AG04450 (cell line): Measurements from ENCODE around the gene SLC25A23. TPM values are rescaled to one million over a fixed set of nuclear protein-coding genes. Genes with fewer than 3 reads are reported as not detected.

ENCODE experiments used
- CTCF ChIA-PET: fragments of 300-600, 350-600 bp; formaldehyde crosslinking; extraction: SDS; loops from one replicate; lab custom pipeline; 2022; ENCODE audit warnings: antibody characterized with exemption, inconsistent platforms; lab: Charles Lee
- POLR2A ChIA-PET: fragments of 350-600 bp; formaldehyde crosslinking; extraction: SDS; loops from one replicate; lab custom pipeline; 2021; ENCODE audit warnings: antibody characterized with exemption, inconsistent platforms; lab: Yijun Ruan, JAX
- DNase-seq: peaks from one replicate; pipeline ENCODE4 v3.0.0-alpha.2; 2011; ENCODE audit warnings: low read depth, low spot score
- H3K27ac ChIP-seq: one replicate; pipeline ENCODE4 v1.5.1; 2012; ENCODE audit warnings: low read depth, low read length, control low read depth
- H3K27me3 ChIP-seq: one replicate; pipeline ENCODE4 v1.6.0; 2012; ENCODE audit warnings: low read length; ENCODE audit not compliant: control insufficient read depth, insufficient read depth
- H3K4me3 ChIP-seq: 2 replicates; pipeline ENCODE4 v1.5.1; 2011; ENCODE audit warnings: mild to moderate bottlenecking, low read depth, low read length, control low read depth
- H3K9me3 ChIP-seq: 2 replicates; pipeline ENCODE4 v1.5.1; 2012; ENCODE audit warnings: low read length; ENCODE audit not compliant: control insufficient read depth, insufficient read depth
- CTCF ChIP-seq: IDR thresholded peaks from 2 replicates; pipeline ENCODE4 v1.5.1; 2011; ENCODE audit warnings: low read depth, low read length, control low read depth, inconsistent platforms
- polyA plus RNA-seq: library from polyadenylated mRNA; depleted of rRNA; stranded (reverse); fragments of >200 nt; gene quantifications from 2 replicates; pipeline ENCODE4 v1.2.3, GENCODE V29; 2011

The SLC25A23 gene
- polyA plus RNA-seq, 1 experiment = 8.0 TPM

GRCh38 chr19:6460099-6460884 lies 700 bp upstream of the SLC25A23 start:
- Histone ChIP-seq H3K9me3 (peaks cover 10% of the 10 kb centered on the region), H3K27me3 (peaks cover 16% of the 10 kb centered on the region), H3K27ac (peak overlapping the region; percentile 21), H3K4me3 (peak overlapping the region; percentile 82)
- POLR2A ChIA-PET = interaction anchor here (0.5 kb wide), 1 partner anchor 318 kb away, joined by 6 read pairs; no protein-coding TSS in a partner anchor
- peak; percentile 62 for TF ChIP-seq CTCF
- peak; percentile 93 for DNase-seq
- CTCF ChIA-PET = interaction anchor here (0.7 kb wide), 1 partner anchor 290 kb away, joined by 5 read pairs; no protein-coding TSS in a partner anchor

GRCh38 chr19:6458695-6459261 lies 814 bp downstream of the SLC25A23 start:
- H3K27ac ChIP-seq = no peak overlapping the region
- no peak for TF ChIP-seq CTCF
- peaks cover 22% of the 10 kb centered on the region for H3K9me3 ChIP-seq
- ChIA-PET CTCF (no interaction called here), POLR2A (interaction anchor here (0.6 kb wide), 1 partner anchor 62 kb away, joined by 4 read pairs; no protein-coding TSS in a partner anchor)
- H3K27me3 ChIP-seq = peaks cover 4% of the 10 kb centered on the region
- peak overlapping the region; percentile 82 for H3K4me3 ChIP-seq
- DNase-seq = no peak

- Histone ChIP-seq H3K27me3 (no peaks in the 10 kb centered on the region), H3K9me3 (peaks cover 25% of the 10 kb centered on the region), H3K27ac (no peak overlapping the region), H3K4me3 (no peak overlapping the region)
- TF ChIP-seq CTCF = no peak
- no peak for DNase-seq
- CTCF ChIA-PET = no interaction called here
- POLR2A ChIA-PET = interaction anchor here (0.6 kb wide), 1 partner anchor 61 kb away, joined by 4 read pairs; no protein-coding TSS in a partner anchor
Observed at GRCh38 chr19:6457958-6458694, 1.5 kb downstream of the SLC25A23 start.

GRCh38 chr19:6455924-6456323 lies 3.7 kb downstream of the SLC25A23 start:
- no peak for TF ChIP-seq CTCF
- H3K27ac ChIP-seq = no peak overlapping the region
- peaks cover 25% of the 10 kb centered on the region for H3K9me3 ChIP-seq
- no peaks in the 10 kb centered on the region for H3K27me3 ChIP-seq
- ChIA-PET CTCF (no interaction called here), POLR2A (no interaction called here)
- no peak overlapping the region for H3K4me3 ChIP-seq
- no peak for DNase-seq
